Measurements from ENCODE around the gene VPS26B. TPM values are rescaled to one million over a fixed set of nuclear protein-coding genes. Genes with fewer than 3 reads are reported as not detected.

Gene VPS26B
- total and polyA plus RNA-seq, 9 donors, result 21.0 to 35.4 (median 30.0) TPM

GRCh38 chr11:134290646-134291045 is 66.2 kb downstream of the VPS26B start:
- no peaks in the 10 kb centered on the region for H3K36me3 ChIP-seq (ENCODE audit: control insufficient read depth, insufficient read depth, low read length)
- no peak for DNase-seq
- WGBS (ENCODE audit: insufficient coverage), result 90% methylated on average over 7 of the region's 7 CpGs
- H3K27ac ChIP-seq (ENCODE audit: low read length), result no peak overlapping the region
- no peaks in the 10 kb centered on the region for H3K9me3 ChIP-seq (replicated peaks; ENCODE audit: control insufficient read depth, low read depth, low read length)
- peaks cover 3% of the 10 kb centered on the region for H3K27me3 ChIP-seq (ENCODE audit: control insufficient read depth, insufficient read depth, low read length)
- H3K4me3 ChIP-seq (ENCODE audit: low read length), result no peak overlapping the region
- H3K4me1 ChIP-seq (ENCODE audit: control insufficient read depth, insufficient read depth, low read length), result peaks cover 4% of the 10 kb centered on the region

DNA sequence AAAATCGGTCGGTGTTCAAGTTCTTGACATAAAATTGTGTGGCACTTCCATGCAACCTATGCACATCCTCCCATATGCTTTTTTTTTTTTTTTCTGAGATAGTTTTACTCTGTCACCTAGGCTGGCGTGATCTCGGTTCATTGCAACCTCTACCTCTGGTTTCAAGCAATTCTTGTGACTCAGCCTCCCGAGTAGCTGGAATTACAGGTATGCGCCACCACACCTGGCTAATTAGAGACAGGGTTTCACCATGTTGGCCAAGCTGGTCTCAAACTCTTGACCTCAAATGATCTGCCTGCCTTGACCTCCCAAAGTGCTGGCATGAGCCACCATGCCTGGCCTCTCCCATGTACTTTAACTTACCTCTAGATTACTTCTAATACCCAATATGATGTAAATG is 66.7 kb downstream of the VPS26B start:
- 96% methylated on average over 4 of the region's 6 CpGs for WGBS (ENCODE audit: insufficient coverage)
- Histone ChIP-seq H3K4me1 (ENCODE audit: control insufficient read depth, insufficient read depth, low read length) (peaks cover 4% of the 10 kb centered on the region), H3K36me3 (ENCODE audit: control insufficient read depth, insufficient read depth, low read length) (no peaks in the 10 kb centered on the region), H3K27ac (ENCODE audit: low read length) (no peak overlapping the region), H3K9me3 (replicated peaks; ENCODE audit: control insufficient read depth, low read depth, low read length) (no peaks in the 10 kb centered on the region), H3K27me3 (ENCODE audit: control insufficient read depth, insufficient read depth, low read length) (peaks cover 3% of the 10 kb centered on the region), H3K4me3 (ENCODE audit: low read length) (no peak overlapping the region)
- no peak for DNase-seq

DNA sequence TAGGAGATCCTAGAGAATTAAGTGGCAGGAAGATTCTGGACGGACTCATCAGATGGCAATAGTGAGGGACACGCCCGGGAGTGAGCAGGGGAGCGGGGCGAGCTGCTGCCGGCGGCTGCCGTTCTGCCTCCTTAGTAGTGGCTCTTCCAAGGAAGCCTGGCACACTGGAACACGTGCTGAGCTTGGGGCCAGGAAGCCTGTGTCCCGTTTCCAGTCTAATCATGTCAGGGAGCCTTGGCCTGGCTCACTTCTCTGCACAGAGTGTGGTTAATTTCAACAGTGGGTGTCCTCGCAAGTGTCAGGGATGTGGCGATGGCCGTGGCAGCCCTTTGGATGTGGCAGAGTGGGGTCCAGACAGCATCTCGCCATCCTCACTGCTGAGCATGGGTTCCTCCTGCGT is 68.2 kb downstream of the VPS26B start:
- Histone ChIP-seq H3K4me3 (ENCODE audit: low read length) (no peak overlapping the region), H3K27ac (ENCODE audit: low read length) (no peak overlapping the region), H3K27me3 (ENCODE audit: control insufficient read depth, insufficient read depth, low read length) (peaks cover 3% of the 10 kb centered on the region), H3K9me3 (replicated peaks; ENCODE audit: control insufficient read depth, low read depth, low read length) (no peaks in the 10 kb centered on the region), H3K36me3 (ENCODE audit: control insufficient read depth, insufficient read depth, low read length) (no peaks in the 10 kb centered on the region), H3K4me1 (ENCODE audit: control insufficient read depth, insufficient read depth, low read length) (peaks cover 4% of the 10 kb centered on the region)
- no peak for DNase-seq
- 83% methylated on average over 14 of the region's 15 CpGs for WGBS (ENCODE audit: insufficient coverage)

DNA sequence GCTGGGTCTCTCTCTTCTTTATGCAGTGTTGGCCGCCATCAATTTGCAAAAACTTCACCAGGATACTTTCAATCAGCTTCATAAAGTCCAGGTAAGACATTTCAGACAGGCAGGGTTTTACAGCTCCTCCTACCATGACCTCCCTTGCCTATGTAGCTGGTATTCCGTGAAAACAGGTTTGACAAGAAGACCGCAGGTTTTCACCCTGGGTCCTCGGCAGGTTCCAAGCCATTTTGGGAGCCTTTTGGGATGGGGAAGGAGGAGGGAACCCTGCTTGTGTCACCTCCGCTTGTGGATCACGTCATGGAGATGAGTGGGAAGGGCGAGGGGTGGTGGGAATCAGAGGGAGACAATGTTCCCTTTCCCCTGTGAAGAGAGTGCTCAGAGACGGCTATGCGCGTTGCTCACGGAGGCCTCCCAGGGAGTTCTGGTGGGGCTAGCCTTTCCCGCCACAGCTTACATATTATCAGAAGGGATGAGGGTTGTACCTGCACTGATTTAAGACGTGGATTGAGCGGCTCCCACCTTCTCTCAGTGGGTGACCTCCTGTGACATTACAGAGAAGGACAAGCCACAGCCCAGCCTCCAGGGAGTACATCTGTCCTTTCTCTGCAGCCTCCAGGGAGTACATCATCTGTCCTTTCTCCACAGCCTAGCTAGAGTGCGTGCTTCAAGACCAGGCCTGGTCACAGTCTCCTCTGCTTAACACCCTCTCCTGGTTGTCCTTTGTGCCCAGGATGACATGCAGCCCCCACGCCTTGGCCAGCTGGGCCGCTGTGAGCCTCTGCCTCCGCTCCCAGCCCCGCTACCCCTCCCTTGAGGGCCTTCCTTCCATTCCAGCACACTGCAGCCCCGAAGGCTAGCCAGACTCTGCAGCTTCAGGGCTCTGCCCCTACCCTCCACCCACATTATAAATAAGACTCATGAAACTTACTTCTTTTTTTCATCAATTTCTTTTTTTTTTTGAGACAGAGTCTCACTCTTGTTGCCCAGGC is 68.9 kb downstream of the VPS26B start:
- no peak for DNase-seq
- peaks cover 4% of the 10 kb centered on the region for H3K4me1 ChIP-seq (ENCODE audit: control insufficient read depth, insufficient read depth, low read length)
- H3K4me3 ChIP-seq (ENCODE audit: low read length), result no peak overlapping the region
- no peaks in the 10 kb centered on the region for H3K36me3 ChIP-seq (ENCODE audit: control insufficient read depth, insufficient read depth, low read length)
- no peaks in the 10 kb centered on the region for H3K9me3 ChIP-seq (replicated peaks; ENCODE audit: control insufficient read depth, low read depth, low read length)
- H3K27ac ChIP-seq (ENCODE audit: low read length), result no peak overlapping the region
- H3K27me3 ChIP-seq (ENCODE audit: control insufficient read depth, insufficient read depth, low read length), result peaks cover 3% of the 10 kb centered on the region
- 75% methylated on average over 13 of the region's 20 CpGs for WGBS (ENCODE audit: insufficient coverage)

GRCh38 chr11:134294664-134295063 is 70.2 kb downstream of the VPS26B start:
- H3K36me3 ChIP-seq (ENCODE audit: control insufficient read depth, insufficient read depth, low read length), result no peaks in the 10 kb centered on the region
- 61% methylated on average over 6 of the region's 9 CpGs for WGBS (ENCODE audit: insufficient coverage)
- H3K27ac ChIP-seq (ENCODE audit: low read length), result no peak overlapping the region
- peaks cover 4% of the 10 kb centered on the region for H3K4me1 ChIP-seq (ENCODE audit: control insufficient read depth, insufficient read depth, low read length)
- H3K9me3 ChIP-seq (replicated peaks; ENCODE audit: control insufficient read depth, low read depth, low read length), result no peaks in the 10 kb centered on the region
- H3K27me3 ChIP-seq (ENCODE audit: control insufficient read depth, insufficient read depth, low read length), result peaks cover 4% of the 10 kb centered on the region
- no peak for DNase-seq
- no peak overlapping the region for H3K4me3 ChIP-seq (ENCODE audit: low read length)

Other genes starting within 250 kb of the VPS26B start
- gene JAM3, start 155.6 kb upstream of the VPS26B start, total RNA-seq, result 94.6 TPM
- 100 to 1,000 TPM; 103 to 175 (median 142) TPM for gene JAM3, start 155.6 kb upstream of the VPS26B start, polyA plus RNA-seq (ENCODE audit: insufficient read depth in 1 of 8, insufficient read length in 8 of 8, low replicate concordance in 1 of 8)
- 11.1 TPM for gene NCAPD3, start 704 bp upstream of the VPS26B start, total RNA-seq
- 10 to 100 TPM; 11.9 to 19.9 (median 15.9) TPM for gene NCAPD3, start 704 bp upstream of the VPS26B start, polyA plus RNA-seq (ENCODE audit: insufficient read depth in 1 of 8, insufficient read length in 8 of 8, low replicate concordance in 1 of 8)
- 44.6 TPM for gene THYN1, start 28.7 kb downstream of the VPS26B start, total RNA-seq
- gene THYN1, start 28.7 kb downstream of the VPS26B start, polyA plus RNA-seq (ENCODE audit: insufficient read depth in 1 of 8, insufficient read length in 8 of 8, low replicate concordance in 1 of 8), result 10 to 100 TPM; 30.0 to 38.7 (median 33.0) TPM
- 16.9 TPM for gene ACAD8, start 28.9 kb downstream of the VPS26B start, total RNA-seq
- 10 to 100 TPM; 15.0 to 24.0 (median 19.3) TPM for gene ACAD8, start 28.9 kb downstream of the VPS26B start, polyA plus RNA-seq (ENCODE audit: insufficient read depth in 1 of 8, insufficient read length in 8 of 8, low replicate concordance in 1 of 8)
- not detected for gene GLB1L3, start 51.7 kb downstream of the VPS26B start, total RNA-seq
- under 1 TPM in 6 of 8 donors, not detected in 2; 0.04 to 0.26 (median 0.11) TPM for gene GLB1L3, start 51.7 kb downstream of the VPS26B start, polyA plus RNA-seq (ENCODE audit: insufficient read depth in 1 of 8, insufficient read length in 8 of 8, low replicate concordance in 1 of 8)
- 0.31 TPM for gene GLB1L2, start 107.3 kb downstream of the VPS26B start, total RNA-seq
- 1 to 10 TPM in 1 of 8 donors, under 1 TPM in 7; 0.20 to 1.2 (median 0.48) TPM for gene GLB1L2, start 107.3 kb downstream of the VPS26B start, polyA plus RNA-seq (ENCODE audit: insufficient read depth in 1 of 8, insufficient read length in 8 of 8, low replicate concordance in 1 of 8)
- 0.09 TPM for gene B3GAT1, start 187.6 kb downstream of the VPS26B start, total RNA-seq
- under 1 TPM; 0.26 to 0.86 (median 0.29) TPM for gene B3GAT1, start 187.6 kb downstream of the VPS26B start, polyA plus RNA-seq (ENCODE audit: insufficient read depth in 1 of 8, insufficient read length in 8 of 8, low replicate concordance in 1 of 8)